DMS53 treated with DMSO at 0.1 percent for 48 hours (cell line): ENCODE measurements around the gene ZNF362.
A peak's percentile ranks its signal among the peaks of the same experiment; 100 is the strongest.
"Not testable (repeated sequence)": the region's sequence is repeated elsewhere in the genome, so short reads cannot be mapped to it uniquely, and the experiment has no call there.

Experiments
- DNase-seq: peaks from one replicate; lab custom pipeline; 2025; ENCODE audit not compliant: unreplicated experiment; lab: John Stamatoyannopoulos, UW

ZNF362 gene, protein sequence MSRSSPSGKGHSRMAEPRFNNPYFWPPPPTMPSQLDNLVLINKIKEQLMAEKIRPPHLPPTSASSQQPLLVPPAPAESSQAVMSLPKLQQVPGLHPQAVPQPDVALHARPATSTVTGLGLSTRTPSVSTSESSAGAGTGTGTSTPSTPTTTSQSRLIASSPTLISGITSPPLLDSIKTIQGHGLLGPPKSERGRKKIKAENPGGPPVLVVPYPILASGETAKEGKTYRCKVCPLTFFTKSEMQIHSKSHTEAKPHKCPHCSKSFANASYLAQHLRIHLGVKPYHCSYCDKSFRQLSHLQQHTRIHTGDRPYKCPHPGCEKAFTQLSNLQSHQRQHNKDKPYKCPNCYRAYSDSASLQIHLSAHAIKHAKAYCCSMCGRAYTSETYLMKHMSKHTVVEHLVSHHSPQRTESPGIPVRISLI

DNA sequence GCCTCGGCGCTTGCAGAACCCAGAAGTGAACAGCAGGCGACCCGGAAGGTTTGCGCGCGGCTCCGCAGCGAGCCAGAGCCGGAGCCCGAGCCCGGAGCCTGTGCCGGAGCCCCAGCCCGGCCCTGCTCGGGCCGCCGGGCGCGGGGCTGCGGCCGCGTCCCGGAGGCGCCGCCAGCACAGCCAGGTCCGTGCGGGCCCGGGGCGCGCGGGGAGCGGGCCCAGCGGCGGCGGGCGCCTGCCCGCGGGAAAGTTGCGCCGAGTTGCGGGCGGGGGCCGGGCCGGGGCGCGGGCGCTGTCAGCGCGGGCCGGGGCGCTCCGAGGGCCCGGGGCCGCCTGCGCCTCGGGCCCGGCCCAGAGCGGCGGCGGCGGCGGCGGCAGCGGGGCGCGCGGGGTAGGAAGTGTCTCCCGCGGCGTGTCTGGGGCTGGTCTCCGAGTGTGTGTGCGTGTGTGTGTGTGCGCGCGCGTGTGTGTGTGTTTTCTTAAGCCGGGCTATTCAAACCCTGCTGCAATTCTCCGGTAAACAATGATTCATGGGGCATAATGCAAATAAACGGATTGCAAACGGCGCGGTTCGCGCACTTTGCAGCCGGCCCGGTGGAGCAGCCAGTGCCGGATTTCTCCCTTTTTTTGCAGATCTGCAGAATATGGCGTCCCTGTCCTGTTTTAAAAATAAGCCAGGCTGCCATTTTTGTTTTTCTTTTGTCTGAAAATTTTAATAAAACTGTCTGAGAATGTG is at the start of gene ZNF362:
Gene ZNF362, plus strand, starts transcription at position 22 of the 736 bp plus-strand sequence. CDS start 14,083 bp downstream, outside the sequence.
- peak; percentile 83 for DNase-seq

DNA sequence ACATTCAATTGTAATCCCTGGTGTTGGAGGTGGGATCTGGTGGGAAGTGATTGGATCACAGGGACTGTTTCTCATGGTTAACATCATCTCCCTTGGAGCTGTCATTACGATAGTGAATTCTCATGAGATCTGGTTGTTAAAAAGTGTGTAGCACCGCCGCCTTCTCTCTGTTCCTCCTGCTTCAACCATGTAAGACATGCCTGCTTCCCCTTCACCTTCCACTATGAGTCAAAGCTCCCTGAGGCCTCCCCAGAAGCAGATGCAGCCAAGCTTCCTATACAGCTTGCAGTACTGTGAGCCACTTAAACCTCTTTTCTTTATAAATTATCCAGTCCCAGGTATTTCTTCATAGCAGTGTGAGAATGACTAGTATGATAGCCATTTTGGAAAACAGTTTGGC is 44.3 kb upstream of the ZNF362 start:
- no peak for DNase-seq

DNA sequence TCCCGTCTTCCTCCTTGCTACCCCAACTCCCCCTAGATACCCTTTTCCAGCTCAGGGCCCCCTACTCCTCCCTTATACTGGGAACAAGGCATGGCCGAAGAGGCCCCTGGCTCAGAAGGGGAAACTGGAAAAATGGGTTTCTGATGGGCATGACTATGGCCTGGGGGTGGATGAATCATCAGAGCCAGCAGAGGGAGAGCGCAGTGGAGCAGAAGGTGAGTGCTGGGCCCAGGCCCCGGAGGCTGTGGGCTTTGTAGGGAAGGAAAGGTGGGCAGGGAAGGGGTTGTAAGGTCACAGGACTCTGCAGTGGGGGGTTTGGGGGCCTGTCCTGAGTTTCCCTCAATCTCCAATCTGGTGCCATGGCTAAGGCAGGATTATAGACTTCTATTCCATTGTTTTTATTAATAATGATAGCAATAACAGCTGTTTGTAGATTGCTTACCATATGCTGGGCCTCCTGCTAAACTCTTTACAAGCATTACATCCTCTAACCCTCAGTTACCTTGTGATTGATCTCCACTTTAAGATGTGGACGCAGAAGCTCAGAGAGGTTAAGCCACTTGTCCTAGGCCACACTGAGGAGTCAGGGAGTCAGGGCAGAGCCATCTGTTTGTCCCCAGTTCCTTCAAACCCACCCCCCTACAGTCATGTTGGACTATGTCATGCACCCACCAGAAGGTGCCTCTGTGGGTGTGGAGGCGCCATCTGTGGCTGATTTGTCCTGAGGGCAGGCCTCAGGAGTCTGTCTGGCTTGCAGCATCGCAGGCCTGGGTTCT is 36.2 kb upstream of the ZNF362 start:
- no peak for DNase-seq

DNA sequence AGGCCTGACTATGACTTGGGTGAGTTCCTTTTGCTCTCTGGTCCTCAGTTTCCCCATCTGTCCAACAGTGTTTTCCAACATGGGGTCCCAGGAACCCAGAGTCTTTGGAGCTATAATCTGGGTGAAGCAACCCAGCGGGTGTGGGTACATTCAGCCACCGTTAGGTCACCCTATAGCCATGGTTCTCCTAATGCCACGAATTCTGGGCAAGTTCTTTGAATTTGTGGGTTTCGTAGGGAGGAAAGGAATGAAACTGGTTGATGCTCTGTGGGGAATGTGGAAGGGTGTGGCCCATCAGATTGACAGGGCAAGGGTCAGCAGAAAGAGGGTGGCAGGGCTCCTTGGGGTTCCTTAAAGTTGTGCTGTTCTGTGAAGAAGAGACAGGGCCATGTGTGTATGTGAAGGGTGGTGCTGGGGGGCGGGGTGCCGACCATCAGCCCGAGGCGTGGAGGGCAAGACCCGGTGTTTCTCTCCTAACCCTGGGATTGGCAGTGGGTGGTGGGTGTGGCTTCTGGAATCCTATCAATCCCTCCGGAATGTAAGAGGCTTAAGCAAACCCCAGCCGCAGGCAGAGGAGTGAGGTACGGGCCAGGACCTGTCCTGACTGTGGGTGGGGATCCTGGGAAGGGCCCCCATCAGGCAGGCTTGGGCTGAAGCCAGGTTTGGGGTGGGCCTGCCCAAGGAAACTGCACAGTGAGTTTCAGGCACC is 35.5 kb upstream of the ZNF362 start:
- no peak for DNase-seq

DNA sequence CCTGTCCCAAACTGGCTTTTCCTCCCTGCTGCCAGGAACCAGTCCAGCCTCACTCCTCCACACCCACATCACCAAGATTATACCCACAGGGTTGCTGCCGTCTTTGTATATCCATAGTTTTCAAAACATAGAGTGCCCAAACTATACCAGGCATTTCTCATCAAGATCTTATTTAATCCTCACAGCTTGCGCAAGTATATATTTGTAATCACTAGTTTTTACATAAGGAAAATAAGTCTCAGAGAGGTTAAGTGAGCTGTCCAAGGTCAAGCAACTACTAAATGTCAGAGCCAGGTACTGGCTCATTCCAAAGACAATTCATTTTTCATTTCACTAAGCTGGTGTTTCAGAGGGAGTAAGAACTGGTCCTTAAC is 34.9 kb upstream of the ZNF362 start:
- no peak for DNase-seq

- no peak for DNase-seq
Measured at GRCh38 chr1:33222381-33222780, 33.9 kb upstream of the ZNF362 start.

DNA sequence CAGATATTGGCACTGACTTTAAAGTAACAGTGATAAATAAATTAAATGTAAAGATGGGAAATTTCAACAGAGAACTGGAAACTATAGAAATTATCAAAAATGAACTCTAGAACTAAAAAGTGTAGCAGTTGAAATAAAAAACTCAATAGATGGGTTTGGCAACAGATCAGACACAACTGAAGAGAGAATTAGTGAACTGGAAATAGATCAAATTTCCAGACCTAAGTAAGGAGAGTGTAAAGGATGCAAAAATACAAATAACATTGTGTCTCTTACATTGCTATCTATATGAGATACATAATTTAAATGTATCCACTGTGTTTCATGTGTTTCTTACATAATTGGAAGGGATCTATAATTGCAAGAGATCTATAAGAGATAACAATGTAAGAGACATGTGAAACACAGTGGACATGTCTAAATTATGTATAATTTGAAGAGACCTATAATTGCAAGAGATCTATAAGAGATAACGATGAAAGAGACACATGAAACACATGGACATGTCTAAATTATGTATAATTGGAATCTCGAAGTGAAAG is 32.1 kb upstream of the ZNF362 start:
- DNase-seq, result no peak

GRCh38 chr1:33225586-33225985 is 30.7 kb upstream of the ZNF362 start:
- no peak for DNase-seq

DNA sequence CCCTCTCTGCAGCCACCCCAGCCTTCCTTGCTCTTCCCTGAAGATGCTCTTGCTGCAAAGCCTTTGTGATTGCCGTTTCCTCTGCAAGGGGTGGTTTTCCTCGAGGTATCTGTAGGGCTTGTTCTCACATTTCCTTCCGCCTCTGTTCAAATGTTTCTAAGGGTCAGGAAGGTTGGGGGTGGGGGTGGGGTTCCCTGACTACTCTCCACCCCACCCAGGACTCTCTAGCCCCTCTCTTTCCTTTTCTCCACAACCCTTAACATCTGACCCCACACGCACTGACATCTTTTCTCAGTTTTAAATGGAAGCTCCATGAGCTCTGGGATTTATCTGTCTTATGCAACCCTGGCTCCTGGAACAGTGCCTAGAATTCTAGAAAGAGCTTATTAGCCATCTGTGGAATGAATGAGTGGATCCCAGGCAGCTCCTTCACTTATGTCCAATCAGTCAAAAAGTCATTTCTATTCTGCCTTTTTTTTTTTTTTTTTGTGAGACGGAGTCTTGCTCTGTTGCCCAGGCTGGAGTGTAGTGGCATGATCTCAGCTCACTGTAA is 27.3 kb upstream of the ZNF362 start:
- no peak for DNase-seq

- DNase-seq, result no peak
Measured at GRCh38 chr1:33231166-33231565, 25.1 kb upstream of the ZNF362 start.

- DNase-seq, result no peak
Measured at GRCh38 chr1:33232716-33233115, 23.6 kb upstream of the ZNF362 start.

- DNase-seq, result no peak
Measured at GRCh38 chr1:33234131-33234530, 22.2 kb upstream of the ZNF362 start.

GRCh38 chr1:33234588-33234990 is 21.7 kb upstream of the ZNF362 start:
- no peak for DNase-seq

- DNase-seq, result no peak
Measured at GRCh38 chr1:33235521-33235920, 20.8 kb upstream of the ZNF362 start.

- DNase-seq, result no peak
Measured at GRCh38 chr1:33236498-33236897, 19.8 kb upstream of the ZNF362 start.

- no peak for DNase-seq
Measured at GRCh38 chr1:33237579-33237978, 18.7 kb upstream of the ZNF362 start.

DNA sequence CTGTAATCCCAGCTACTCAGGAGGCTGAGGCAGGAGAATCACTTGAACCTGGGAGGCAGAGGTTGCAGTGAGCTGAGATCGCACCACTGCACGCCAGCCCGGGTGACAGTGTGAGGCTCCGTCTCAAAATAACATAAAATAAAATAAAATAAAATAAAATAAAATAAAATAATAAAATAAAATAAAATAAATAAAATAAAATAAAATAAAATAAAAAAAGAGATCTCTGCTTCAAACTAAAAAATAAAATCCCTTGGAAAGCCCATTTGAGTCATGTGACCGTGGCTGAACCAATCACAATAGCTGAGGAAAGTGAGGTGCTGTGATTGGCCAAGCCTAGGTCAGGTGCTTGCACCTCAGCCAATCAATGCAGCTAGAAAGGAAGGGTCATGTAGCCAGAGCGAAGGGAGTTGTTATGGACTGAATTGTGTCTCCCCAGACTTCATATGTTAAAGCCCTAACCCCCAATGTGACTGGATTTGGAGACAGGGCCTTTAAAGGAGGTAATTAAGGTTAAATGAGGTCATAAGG is 18.0 kb upstream of the ZNF362 start:
- DNase-seq, result not testable (repeated sequence)

DNA sequence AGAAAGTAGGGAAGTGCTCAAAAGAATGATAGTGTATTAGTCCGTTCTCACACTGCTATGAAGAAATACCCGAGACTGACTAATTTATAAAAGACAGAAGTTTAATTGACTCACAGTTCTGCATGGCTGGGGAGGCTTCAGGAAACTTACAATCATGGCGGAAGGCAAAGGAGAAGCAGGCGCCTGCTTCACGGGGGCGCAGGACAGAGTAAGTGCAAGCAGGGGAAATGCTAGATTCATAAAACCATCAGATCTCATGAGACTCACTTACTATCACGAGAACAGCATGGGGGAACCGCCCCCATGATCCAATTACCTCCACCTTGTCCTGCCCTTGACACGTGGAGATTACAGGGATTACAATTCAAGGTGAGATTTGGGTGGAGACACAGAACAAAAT is 16.9 kb upstream of the ZNF362 start:
- DNase-seq, result not testable (repeated sequence)

DNA sequence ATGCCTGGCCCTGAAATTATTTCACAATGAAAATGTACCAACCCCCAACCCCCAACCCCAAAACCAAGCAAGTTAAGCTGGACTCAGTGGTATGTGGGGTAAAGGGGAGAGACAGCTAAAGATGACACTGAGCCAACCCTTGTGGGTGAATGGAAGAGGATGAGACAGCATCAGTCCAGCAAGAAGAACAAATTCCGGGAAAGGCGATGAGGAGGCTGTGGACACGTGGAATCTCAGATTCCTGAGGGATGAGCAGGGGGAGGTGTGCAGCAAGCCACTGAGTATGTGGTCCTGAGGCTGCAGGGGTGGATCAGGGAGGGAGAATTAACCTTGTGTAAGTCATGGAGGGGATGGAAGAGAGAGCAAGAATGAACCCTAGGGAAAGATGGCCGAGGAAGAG is 14.4 kb upstream of the ZNF362 start:
- DNase-seq, result no peak

DNA sequence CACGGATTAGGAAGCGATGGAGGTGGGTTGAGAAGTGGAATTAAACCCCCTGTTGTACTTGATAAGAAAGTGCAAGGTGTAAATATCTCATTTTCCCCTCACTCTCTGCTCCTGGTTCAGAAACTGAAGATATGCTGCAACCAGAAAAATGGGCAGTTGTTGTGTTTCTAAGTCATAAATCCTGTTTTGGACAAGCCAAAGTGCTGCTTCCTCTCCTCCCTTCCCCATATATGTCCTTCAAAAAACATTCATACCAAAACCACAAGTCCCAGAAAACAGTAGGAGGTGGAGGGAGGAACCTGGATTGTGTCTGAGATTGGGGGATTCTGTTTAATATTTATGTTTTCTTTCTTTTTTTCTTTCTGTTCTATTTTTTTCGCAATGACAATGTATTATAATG is 13.6 kb upstream of the ZNF362 start:
- DNase-seq, result no peak
